OCI-LY7 (cell line): Measurements from ENCODE around the gene GOLGA6B. TPM values are rescaled to one million over a fixed set of nuclear protein-coding genes. Genes with fewer than 3 reads are reported as not detected.
"Not testable (repeated sequence)": the region's sequence is repeated elsewhere in the genome, so short reads cannot be mapped to it uniquely, and the experiment has no call there.

Experiments used
- BruUV-seq: library from RNA; stranded (reverse); fragments of 400-500 nt; replicated peaks from 2 replicates; lab custom pipeline; 2021; lab: Mats Ljungman, UMichigan
- CTCF ChIA-PET: fragments of 300-600 bp; sonication (Branson Sonifier 250); formaldehyde crosslinking; loops from one replicate; lab custom pipeline; 2022; ENCODE audit warnings: antibody characterized with exemption; ENCODE audit not compliant: unreplicated experiment; lab: Charles Lee
- POLR2A ChIA-PET: fragments of 300-600 bp; sonication (Branson Sonifier 250); formaldehyde crosslinking; loops from one replicate; lab custom pipeline; 2022; ENCODE audit warnings: antibody characterized with exemption; lab: Charles Lee
- DNase-seq: peaks from one replicate; pipeline ENCODE4 v3.0.0-alpha.2; 2015; ENCODE audit warnings: low spot score
- H2AFZ ChIP-seq: fragments of 200-600 bp; sonication (generic), shearing (Covaris generic); 2 replicates; pipeline ENCODE4 v1.6.1; 2014; ENCODE audit warnings: mild to moderate bottlenecking, antibody characterized with exemption, low read length, moderate library complexity
- H3K27ac ChIP-seq: fragments of 200-600 bp; sonication (generic); 2 replicates; pipeline ENCODE4 v1.5.1; 2014; ENCODE audit warnings: mixed run types, low read depth, mild to moderate bottlenecking, moderate library complexity, low read length, inconsistent platforms; ENCODE audit not compliant: poor library complexity, severe bottlenecking
- H3K36me3 ChIP-seq: fragments of 200-600 bp; sonication (generic); 2 replicates; pipeline ENCODE4 v1.6.1; 2014; ENCODE audit warnings: mild to moderate bottlenecking, antibody characterized with exemption, low read length, moderate library complexity, mixed read lengths; ENCODE audit not compliant: insufficient read depth
- H3K4me1 ChIP-seq: fragments of 200-600 bp; sonication (generic); 2 replicates; pipeline ENCODE4 v1.5.1; 2014; ENCODE audit warnings: mild to moderate bottlenecking, low read length; ENCODE audit not compliant: insufficient read depth, poor library complexity, severe bottlenecking
- H3K4me2 ChIP-seq: fragments of 200-600 bp; sonication (generic); 2 replicates; pipeline ENCODE4 v1.6.1; 2014; ENCODE audit warnings: mild to moderate bottlenecking, low read length
- H3K4me3 ChIP-seq: fragments of 200-600 bp; sonication (generic); 2 replicates; pipeline ENCODE4 v1.5.1; 2014; ENCODE audit warnings: mild to moderate bottlenecking, low read depth, low read length; ENCODE audit not compliant: poor library complexity, severe bottlenecking
- H3K79me2 ChIP-seq: fragments of 200-600 bp; sonication (generic); 2 replicates; pipeline ENCODE4 v1.6.1; 2016; ENCODE audit warnings: low read depth, mild to moderate bottlenecking, low read length, moderate library complexity, mixed read lengths; ENCODE audit not compliant: insufficient read depth
- H3K9me2 ChIP-seq: fragments of 200-600 bp; sonication (generic); 2 replicates; pipeline ENCODE4 v1.6.1; 2016; ENCODE audit warnings: mild to moderate bottlenecking, low read length, mixed read lengths; ENCODE audit not compliant: insufficient read depth
- H3K9me3 ChIP-seq: fragments of 200-600 bp; sonication (generic); 2 replicates; pipeline ENCODE4 v1.6.1; 2014; ENCODE audit warnings: mild to moderate bottlenecking, mixed run types, low read length, mixed read lengths
- H4K20me1 ChIP-seq: fragments of 200-600 bp; sonication (generic); 2 replicates; pipeline ENCODE4 v1.6.1; 2014; ENCODE audit warnings: mild to moderate bottlenecking, antibody characterized with exemption, low read length, moderate library complexity, mixed read lengths; ENCODE audit not compliant: insufficient read depth
- intact Hi-C: fragments of 100-400 bp; cut with micrococcal nuclease; formaldehyde crosslinking; loops from one replicate; pipeline ENCODE4 v1.10.0; 2022; ENCODE audit not compliant: unreplicated experiment
- total RNA-seq, 2 experiments: library from RNA; depleted of rRNA in 1 of 2; stranded (reverse); fragments of >200 nt in 1 of 2; shearing (Covaris generic) in 1 of 2; gene quantifications; 2 replicates each; pipeline ENCODE4 v1.2.3, GENCODE V29; 2014 to 2022
- TF ChIP-seq, protein P1 (sequence below): fragments of 200-600 bp; sonication (generic); conservative IDR thresholded peaks from 2 replicates; pipeline ENCODE4 v1.5.1; 2014; ENCODE audit warnings: mild to moderate bottlenecking, antibody characterized with exemption, low read length, moderate library complexity, mixed read lengths

The GOLGA6B gene
- total RNA-seq, 2 experiments from 2014 or later: not detected

DNA sequence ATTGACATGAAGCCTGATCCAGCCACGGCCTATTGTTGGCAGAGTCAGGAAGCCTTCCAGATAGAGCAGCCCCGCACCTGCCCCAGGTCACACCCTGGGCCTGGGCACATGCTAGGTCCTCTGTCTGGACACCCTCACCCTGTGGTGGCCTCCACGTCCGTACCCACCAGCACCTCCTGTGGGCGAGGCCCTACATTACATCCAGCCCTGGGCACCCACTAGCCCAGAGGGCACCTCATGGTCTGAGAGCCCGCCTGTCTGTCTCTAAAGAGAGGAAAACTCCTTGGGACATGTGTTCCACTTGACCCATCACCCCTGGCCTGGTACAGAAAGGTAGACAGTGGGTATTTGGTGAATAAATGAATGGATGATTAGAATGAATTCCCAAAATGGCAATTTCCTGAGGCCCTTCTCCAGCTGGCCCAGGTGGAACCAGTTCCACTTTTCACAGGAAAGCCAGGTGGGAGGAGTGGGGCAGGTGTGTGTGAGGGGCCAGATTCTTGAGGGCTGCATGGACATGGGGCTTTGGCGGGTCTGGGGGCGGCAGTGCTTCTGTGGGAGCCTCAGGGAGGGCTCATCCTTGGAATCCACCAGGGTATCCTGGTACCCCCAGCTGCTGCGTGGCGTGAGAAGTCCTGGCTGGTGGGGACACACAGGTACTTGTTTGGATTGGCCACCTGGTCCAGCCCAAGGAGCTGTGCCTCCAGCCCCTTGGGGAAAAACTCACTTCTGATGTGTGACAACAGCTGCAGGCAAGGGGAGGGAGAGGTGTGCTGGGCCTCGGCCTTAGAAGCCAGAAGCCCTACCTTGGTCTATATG lies 26.0 kb upstream of the GOLGA6B start:
- intact Hi-C loops, H3K4me2 ChIP-seq, H3K27ac ChIP-seq, H2AFZ ChIP-seq, POLR2A ChIA-PET, H3K4me1 ChIP-seq, H3K36me3 ChIP-seq, H4K20me1 ChIP-seq, H3K9me2 ChIP-seq, H3K4me3 ChIP-seq, CTCF ChIA-PET, H3K79me2 ChIP-seq, H3K9me3 ChIP-seq, BruUV-seq: not testable (repeated sequence)
- peak; percentile 3 for DNase-seq
- TF ChIP-seq, protein P1, sequence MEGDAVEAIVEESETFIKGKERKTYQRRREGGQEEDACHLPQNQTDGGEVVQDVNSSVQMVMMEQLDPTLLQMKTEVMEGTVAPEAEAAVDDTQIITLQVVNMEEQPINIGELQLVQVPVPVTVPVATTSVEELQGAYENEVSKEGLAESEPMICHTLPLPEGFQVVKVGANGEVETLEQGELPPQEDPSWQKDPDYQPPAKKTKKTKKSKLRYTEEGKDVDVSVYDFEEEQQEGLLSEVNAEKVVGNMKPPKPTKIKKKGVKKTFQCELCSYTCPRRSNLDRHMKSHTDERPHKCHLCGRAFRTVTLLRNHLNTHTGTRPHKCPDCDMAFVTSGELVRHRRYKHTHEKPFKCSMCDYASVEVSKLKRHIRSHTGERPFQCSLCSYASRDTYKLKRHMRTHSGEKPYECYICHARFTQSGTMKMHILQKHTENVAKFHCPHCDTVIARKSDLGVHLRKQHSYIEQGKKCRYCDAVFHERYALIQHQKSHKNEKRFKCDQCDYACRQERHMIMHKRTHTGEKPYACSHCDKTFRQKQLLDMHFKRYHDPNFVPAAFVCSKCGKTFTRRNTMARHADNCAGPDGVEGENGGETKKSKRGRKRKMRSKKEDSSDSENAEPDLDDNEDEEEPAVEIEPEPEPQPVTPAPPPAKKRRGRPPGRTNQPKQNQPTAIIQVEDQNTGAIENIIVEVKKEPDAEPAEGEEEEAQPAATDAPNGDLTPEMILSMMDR: peak; percentile 53

DNA sequence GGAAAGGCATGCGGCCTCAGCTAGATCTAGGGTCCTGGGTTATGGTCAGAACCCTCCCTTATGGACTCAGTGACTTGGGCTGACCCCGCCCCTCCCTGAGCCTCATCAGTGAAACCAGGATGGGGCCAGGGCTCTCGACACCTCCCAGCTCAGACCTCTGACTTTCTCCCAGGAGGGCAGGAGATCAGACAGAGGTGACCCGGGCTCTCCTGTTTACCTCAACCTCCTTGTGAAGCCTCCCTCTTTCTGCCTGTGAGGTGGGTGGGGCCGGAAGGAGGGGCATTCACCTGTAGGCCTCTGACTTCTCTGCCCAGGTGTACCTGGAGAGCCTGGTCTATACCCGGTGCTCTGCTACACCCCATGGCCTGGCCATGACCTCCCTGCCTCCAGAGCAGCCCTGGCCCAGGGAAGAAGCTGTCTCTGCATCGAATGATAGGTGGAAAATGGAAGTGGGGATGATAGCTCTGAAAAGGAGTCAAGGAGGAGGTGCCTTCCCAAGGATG lies 25.4 kb upstream of the GOLGA6B start:
- H3K4me1 ChIP-seq, H3K4me3 ChIP-seq, DNase-seq, BruUV-seq, H3K4me2 ChIP-seq, POLR2A ChIA-PET, H3K9me2 ChIP-seq, H3K36me3 ChIP-seq, intact Hi-C loops, CTCF ChIA-PET, H4K20me1 ChIP-seq, H3K27ac ChIP-seq, H3K9me3 ChIP-seq, H3K79me2 ChIP-seq, H2AFZ ChIP-seq: not testable (repeated sequence)

DNA sequence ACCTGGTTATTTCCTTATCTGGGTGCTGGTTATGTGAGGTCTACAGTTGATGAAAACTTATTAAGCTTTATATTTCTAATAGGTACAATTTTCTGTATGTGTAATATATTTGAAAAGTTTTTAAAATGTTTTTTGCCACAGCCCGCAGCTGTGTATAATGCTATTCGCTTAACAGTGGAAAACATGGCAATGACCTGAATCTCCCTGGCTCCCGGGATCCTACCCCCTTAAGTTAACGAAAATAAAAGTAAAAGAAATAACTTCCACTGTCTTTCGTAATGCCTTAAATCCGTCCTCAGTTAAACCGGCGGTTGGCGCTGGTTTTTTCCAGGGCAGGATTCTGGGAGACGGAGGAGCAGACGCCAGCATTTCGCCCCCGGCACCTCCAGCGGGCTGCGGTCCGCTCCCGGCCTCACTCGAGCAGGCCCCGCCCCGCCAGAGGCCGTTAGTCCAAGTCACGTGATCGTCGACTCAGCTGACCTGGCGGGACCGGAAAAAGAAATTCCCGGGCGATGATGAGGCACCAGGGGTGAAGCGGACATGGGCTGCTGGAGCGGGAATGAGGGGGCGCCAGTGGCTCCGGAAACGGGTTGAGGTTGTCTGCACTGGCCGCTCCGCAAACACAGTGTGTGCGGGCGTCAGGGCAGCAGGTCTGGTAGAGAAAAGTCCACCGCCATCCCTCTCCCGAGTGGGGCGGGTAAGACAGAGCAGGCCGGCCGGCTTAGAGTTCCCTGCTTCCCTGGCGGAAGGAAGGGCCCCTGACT lies 17.8 kb upstream of the GOLGA6B start:
- H2AFZ ChIP-seq, intact Hi-C loops, H4K20me1 ChIP-seq, H3K9me3 ChIP-seq, H3K4me1 ChIP-seq, H3K79me2 ChIP-seq, CTCF ChIA-PET, H3K36me3 ChIP-seq, H3K27ac ChIP-seq, POLR2A ChIA-PET, H3K9me2 ChIP-seq: not testable (repeated sequence)
- DNase-seq: peak; percentile 83
- peak overlapping the region; percentile 39; the same call in 1 of the 2 replicates for H3K4me2 ChIP-seq
- peak overlapping the region; percentile 62 for H3K4me3 ChIP-seq
- BruUV-seq: TSS peak; percentile 100

DNA sequence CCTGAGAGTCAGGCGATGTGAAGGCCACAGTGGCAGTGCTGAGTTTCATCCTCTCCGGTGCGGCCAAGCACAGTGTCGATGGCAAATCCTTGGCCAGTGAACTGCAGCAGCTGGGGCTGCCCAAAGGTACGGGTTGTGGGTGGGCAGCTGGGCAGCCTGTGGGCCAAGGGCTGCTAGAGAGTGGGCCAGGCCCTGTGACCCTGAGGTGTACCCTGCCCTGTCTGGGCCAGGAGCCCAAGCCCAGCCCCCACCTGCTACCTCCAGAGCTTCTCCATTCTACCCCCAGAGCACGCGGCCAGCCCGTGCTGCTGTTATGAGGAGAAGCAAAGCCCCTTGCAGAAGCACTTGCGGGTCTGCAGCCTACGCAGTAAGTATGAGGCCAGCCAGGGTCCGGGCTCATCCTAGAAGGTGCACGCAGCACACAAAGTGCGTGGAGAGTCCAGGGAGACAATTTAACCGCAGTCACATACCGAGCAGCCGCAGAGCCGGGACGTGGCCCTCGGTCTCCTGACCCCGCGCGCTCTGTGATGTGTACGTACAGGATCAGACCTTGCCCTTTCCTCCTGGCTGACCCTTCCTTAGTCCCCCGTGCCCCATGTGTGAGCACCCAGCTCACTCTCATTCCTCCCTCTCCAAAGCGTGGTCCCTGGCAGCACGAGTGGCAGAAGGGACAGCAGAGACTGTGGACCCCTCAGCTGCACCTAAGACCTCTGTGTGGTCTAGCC lies 14.6 kb upstream of the GOLGA6B start:
- POLR2A ChIA-PET, DNase-seq, intact Hi-C loops: not testable (repeated sequence)

DNA sequence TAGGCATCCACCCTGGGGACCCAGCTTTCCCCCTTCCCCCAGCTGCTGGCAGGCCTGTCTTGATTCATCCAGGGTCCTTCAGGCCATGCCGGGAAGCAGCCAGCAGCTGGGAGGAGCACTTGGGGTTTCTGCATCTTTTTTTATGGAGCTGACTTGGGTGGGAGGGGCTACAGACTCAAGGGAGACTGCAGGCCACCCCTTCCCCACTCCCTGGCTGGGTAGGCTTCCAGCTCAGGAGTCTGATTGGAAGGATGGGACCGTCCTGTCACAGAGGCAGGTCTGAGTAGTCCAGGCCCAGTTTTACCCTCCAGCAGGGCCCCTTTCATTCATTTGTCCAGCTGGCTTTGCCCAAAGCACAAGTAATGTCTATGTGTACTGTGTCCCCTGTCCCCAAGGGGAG lies 12.2 kb upstream of the GOLGA6B start:
- H3K9me3 ChIP-seq, H3K36me3 ChIP-seq, BruUV-seq, H3K4me2 ChIP-seq, CTCF ChIA-PET, DNase-seq, intact Hi-C loops, H3K9me2 ChIP-seq, H3K4me1 ChIP-seq, H4K20me1 ChIP-seq, H2AFZ ChIP-seq, H3K79me2 ChIP-seq, H3K4me3 ChIP-seq, H3K27ac ChIP-seq, POLR2A ChIA-PET: not testable (repeated sequence)

More for the DNA sequence above, 14.6 kb upstream of the GOLGA6B start:
- H4K20me1 ChIP-seq, H3K9me2 ChIP-seq, H2AFZ ChIP-seq, H3K36me3 ChIP-seq, H3K27ac ChIP-seq, BruUV-seq, CTCF ChIA-PET, H3K79me2 ChIP-seq, H3K9me3 ChIP-seq, H3K4me3 ChIP-seq, H3K4me2 ChIP-seq, H3K4me1 ChIP-seq: not testable (repeated sequence)
